HG02970 (cell line): ENCODE data around the gene TMEM114.

Experiments used
- ATAC-seq: cut with Tn5 transposase; IDR thresholded peaks from one replicate; pipeline ENCODE4 v1.9.1; 2021; ENCODE audit warnings: mild to moderate bottlenecking, moderate library complexity, moderate number of reproducible peaks; ENCODE audit not compliant: unreplicated experiment, low FRiP score

The TMEM114 gene

GRCh38 chr16:8589900-8590688 is at the start of gene TMEM114:
Gene TMEM114, minus strand, starts transcription at chr16:8590511. Its CDS starts 673 bp downstream, at chr16:8589838.
- no peak for ATAC-seq

DNA sequence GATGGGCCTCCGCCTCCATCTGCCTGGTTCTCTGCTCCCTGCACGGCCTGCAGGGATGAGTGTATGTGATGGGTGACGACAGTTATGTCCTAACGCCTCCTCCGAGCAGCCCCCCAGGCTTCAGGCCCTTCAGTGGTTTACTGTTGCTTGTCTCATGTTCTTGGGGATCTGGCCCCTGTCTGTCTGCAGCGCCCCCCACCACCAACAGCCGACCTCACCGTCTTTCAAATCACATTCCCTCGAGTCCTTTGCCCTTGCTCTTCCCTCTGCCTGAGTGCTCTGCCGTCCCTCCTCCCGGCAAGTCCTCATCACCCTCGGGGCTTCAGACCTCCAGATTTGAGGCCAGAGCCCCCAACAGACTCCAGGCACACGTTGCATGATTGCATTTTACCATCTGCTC is 49.4 kb upstream of the TMEM114 start:
- ATAC-seq: no peak

GRCh38 chr16:8634991-8635736 is 44.9 kb upstream of the TMEM114 start:
- no peak for ATAC-seq

GRCh38 chr16:8632675-8633182 is 42.4 kb upstream of the TMEM114 start:
- no peak for ATAC-seq

GRCh38 chr16:8631818-8632465 is 41.6 kb upstream of the TMEM114 start:
- no peak for ATAC-seq

GRCh38 chr16:8631373-8631772 is 41.1 kb upstream of the TMEM114 start:
- ATAC-seq: no peak

GRCh38 chr16:8630255-8630953 is 40.1 kb upstream of the TMEM114 start:
- no peak for ATAC-seq

DNA sequence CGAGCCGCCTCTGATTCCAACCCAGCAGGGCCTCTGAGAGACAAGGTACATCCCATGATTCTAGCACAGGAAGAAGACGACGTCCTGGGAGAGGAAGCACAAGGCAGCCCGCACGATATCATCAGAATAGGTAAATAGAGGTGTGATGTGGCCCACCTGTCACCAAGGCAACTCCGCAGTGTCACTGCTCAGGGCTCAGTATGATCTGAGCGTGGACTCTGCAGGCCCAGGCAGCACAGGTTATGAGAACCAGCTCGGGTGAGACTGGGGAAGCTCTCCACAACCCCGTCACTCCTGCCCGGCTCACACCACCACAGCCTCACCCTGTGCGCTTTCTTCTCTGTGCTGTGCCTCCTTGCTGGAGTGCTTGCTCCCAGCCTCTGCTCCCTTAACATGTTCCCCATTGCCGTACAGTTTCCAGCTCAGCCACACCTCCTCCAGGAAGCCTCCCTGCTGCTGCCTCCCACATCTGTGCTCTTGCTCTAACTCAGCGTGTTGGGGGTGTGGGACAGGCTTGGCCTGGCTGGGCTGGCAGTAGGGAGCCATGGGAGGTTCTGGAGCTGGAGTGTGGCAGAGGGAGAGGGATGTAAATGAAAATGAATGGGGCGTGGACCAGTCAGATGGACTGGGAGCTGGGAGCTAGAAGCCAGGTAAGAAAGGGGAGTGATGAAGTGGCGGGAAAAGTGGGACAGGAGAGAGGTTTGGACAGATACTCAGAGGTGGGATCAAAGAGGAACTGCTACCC is 38.8 kb upstream of the TMEM114 start:
- no peak for ATAC-seq

DNA sequence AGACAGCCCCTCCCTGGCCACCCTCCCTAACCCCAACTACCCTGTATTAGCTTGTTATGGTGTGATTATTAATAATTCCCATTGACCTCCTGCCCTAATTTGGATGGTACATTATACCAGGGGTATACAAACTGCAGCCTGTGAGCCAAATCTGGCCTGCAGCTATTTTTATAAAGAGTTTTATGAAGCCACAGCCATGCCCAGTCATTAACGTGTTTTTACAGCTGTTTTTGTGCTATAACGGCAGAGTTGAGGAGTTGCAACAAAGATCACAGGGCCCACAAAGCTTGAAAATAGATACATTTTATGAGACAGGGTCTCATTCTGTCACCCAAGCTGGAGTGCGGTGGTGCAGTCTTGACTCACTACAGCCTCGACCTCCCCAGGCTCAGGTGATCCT is 37.1 kb upstream of the TMEM114 start:
- ATAC-seq: no peak

GRCh38 chr16:8626946-8627345 is 36.6 kb upstream of the TMEM114 start:
- ATAC-seq: no peak

GRCh38 chr16:8625491-8626087 is 35.3 kb upstream of the TMEM114 start:
- no peak for ATAC-seq

- ATAC-seq: no peak
Observed at GRCh38 chr16:8623634-8624033, 33.3 kb upstream of the TMEM114 start.

DNA sequence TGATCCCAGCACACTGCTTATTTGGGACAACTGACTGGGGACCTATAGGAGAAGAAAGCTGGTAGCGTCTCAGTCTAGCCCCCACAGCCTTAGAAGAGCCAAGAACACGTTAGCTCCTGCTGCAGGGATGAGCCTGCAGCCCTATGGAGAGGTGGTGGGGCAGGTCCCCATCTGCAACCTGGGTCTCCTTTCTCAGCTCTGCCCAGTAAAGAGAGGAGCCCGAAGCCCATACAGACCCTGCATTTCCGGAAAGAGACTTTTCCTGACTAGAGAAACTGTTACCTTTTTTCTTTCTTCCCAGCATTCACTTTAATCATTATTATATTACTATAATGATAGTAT is 32.0 kb upstream of the TMEM114 start:
- ATAC-seq: no peak

GRCh38 chr16:8621572-8622314 is 31.4 kb upstream of the TMEM114 start, which contains the start of gene METTL22:
Gene METTL22, plus strand, starts transcription at chr16:8621698. Its CDS starts 3,968 bp downstream, at chr16:8625666.
- ATAC-seq: peak; percentile 86

- ATAC-seq: no peak
Observed at GRCh38 chr16:8621222-8621571, 30.9 kb upstream of the TMEM114 start.

DNA sequence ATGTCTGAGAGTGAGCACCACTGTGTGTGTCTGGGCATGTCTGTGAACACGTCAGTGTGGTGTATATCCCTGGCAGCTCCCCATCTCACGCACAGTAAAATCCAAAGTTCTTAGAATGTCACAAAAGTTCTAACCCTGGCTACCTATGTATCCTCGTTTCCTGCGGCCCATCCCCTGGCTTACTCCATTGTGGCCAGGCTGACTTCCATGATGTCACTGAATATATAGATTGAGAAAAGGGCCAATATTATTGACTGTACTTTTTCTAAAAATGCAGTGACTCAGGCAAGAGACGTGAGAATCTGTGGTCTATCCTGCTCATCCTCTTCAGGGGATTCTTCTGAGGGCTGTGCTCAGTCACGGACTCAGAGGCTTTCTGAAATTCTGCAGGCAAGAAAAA is 30.2 kb upstream of the TMEM114 start:
- ATAC-seq: no peak

GRCh38 chr16:8619671-8620370 is 29.5 kb upstream of the TMEM114 start:
- no peak for ATAC-seq

- no peak for ATAC-seq
Observed at GRCh38 chr16:8614435-8615029, 24.2 kb upstream of the TMEM114 start.
